AG08395 (cell line): ENCODE measurements around the gene PRKCQ.

Experiments
- DNase-seq: peaks from one replicate; pipeline ENCODE4 v3.0.0; 2012; ENCODE audit warnings: mixed read lengths, low spot score

The PRKCQ gene

DNA sequence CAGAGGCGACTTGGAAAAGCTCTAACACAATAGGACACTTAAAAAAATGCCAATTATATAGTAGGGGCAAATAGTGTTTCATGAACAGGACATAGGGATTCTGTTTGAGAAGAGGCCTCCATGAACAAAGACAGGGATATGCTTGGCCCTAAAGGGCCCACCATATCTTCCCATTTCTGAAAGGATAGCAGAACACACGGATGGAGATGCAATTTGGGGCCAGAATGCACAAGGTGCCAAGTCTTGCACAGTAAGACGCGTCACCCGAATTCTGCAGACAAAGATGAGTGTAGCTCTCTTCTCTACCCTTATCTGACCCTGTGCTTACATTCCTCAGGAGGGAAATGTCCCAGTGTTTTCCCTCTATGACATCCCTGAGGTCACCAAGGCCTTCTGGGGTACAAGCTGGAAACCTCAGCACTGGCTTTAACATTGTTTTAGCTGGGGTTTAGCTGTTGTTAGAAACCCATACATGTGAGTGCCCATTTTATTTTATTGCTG is 12.8 kb downstream of the PRKCQ start:
- DNase-seq, result no peak

- no peak for DNase-seq
These were observed 14.5 kb downstream of the PRKCQ start for GRCh38 chr10:6565588-6565987.

GRCh38 chr10:6564367-6564766 is 15.7 kb downstream of the PRKCQ start:
- no peak for DNase-seq

DNA sequence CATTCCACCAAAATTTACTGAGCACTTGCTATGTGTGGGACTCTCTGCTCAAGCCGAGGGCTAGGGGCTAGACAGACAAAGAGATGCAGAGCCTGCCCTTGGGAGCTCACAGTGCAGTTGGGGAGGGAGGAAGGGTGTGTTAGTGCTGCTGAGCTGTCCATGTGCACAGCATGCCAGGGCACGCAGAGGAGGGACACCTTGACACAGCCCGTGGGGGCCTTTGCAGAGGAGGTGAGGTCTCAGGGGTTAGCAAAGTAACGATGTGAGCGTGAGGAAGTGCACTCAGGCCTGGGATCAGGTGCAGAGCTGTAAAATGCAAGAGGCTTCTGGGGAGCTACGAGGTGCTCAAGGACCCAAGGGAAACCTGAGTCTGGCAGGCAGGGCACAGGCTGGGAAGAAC is 16.3 kb downstream of the PRKCQ start:
- no peak for DNase-seq

DNA sequence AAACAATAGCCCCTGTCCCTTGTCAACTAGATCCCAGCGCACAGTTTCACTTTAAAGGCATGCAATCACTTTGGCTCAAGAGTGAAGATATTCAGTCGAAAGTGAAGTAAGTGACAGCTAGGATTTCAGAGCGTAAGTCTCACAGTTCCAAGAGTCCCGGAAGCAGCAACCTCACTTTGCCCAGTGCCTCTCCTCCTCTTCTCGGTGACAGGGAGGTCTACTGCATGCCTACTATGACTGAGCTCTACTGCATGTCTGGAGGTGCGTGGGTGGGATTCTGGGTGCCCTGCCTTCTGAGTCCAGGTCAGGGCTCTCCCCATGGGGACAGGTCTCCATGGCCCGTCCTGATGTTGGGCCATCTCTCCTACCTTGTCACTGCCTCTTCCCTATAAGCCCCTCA is 17.0 kb downstream of the PRKCQ start:
- DNase-seq, result no peak

- DNase-seq, result no peak
These were observed 17.9 kb downstream of the PRKCQ start for GRCh38 chr10:6562221-6562620.

DNA sequence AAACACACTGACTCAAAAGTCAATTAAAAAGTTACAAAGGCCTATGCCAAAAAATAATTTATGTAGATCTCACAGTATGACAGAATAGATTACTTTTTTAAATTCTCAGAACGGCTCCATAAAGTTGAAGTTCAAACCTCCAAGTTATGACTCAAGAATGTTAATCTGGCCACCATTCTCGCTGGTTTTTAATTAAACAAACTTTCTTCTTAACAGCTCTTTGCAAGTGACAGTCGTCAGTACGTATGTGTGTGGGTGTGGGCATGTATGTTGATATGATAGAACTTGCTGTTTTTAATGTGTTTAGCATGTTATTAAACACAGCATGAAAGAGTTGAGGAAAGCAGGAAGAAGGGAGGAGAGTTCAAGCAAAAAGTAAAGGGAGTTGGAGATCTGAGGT is 18.5 kb downstream of the PRKCQ start:
- no peak for DNase-seq

DNA sequence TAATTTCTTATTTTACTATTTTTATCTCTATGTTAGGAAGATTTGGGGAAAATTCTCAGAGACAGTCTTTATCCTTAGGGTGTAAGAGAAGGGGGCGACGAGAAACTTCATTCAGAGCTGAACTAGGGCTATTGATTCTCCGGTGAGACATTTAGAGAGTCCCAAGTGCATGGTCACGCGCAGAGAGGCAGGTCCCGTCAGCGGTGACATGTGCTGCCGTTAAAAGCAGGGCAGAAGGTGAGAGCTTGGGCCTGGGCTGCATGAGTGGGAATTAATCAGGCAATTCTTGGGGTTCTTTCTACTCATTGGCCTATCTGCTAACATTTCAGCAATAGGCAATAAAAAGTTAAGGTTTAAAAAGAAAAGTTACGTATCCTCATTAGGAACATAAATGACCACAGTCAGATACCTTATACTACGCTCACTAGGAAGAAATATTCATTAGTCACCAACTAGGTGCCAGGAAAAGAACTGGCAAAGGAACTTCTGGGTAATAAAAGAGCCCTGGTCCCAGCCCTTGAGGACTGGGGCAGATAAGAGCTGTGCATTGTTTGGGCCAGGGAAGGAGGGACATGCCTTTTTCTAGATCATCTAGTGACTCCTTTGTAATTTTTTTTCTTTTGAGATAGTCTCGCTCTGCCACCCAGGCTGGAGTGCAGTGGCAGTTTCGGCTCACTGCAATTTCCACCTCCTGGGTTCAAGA is 21.2 kb downstream of the PRKCQ start:
- DNase-seq, result no peak

GRCh38 chr10:6558272-6558671 is 21.8 kb downstream of the PRKCQ start:
- DNase-seq, result no peak

GRCh38 chr10:6553937-6554336 is 26.1 kb downstream of the PRKCQ start:
- no peak for DNase-seq

- DNase-seq, result no peak
These were observed 36.6 kb downstream of the PRKCQ start for GRCh38 chr10:6543431-6544005.

DNA sequence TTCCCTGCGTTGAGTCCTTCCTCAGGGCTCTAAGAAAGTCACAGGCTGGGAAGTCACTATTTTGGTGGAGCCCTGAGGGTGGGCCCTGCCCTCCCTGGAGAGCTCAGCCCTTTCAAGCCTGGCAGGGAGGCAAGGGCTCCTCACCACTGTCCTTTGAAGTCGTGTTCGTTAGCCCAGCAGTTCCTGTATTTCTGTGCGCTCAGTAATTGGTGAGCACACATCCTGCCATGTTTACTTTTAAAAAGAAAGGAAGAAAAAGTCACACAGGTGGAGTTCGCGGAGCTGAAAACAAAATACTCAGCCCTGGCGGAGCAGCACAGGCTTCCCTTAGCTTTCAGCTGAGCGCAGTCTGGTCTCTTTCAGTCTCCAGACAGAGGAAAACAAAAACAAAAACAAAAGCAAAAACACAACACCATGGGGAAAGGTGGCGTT is 37.1 kb downstream of the PRKCQ start:
- no peak for DNase-seq

DNA sequence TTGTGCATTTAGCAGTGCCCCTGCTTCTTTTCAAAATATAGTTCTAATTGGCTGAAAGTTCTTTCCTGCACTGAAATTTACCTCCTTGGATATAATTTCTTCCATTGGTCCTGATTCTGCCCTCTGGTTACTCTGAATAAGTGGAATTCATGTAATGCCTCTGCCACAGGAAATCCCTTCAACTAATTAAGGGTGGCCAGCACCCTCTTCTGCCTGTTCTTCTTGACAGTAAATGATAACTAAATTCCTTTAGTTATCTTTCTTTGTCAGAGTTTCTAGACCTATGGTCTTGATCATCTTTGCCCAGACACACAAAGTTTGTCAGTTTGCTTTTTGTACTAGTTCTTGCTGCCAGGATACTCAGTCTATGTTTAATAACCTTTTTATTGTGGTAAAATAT is 40.2 kb downstream of the PRKCQ start:
- DNase-seq, result no peak

DNA sequence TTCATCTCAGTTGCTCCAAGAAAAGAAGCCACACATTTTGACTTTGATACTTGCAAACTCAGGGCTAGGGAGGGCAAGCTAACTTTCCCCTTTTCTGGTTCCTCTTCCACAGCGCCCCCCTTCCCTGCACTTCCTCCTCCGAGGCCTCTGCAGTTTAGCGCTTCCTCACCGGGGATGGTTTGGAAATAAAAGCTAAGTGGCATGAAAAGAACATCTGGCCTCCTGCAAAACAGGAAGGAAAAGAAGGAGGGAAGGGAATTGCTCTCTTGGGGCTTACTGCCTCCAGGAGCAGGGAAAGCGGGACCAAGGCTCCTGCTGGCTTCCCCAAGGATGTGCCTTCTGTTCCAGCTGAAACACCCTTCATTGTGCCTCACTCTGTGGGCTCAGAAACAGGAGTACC is 42.3 kb downstream of the PRKCQ start:
- no peak for DNase-seq

DNA sequence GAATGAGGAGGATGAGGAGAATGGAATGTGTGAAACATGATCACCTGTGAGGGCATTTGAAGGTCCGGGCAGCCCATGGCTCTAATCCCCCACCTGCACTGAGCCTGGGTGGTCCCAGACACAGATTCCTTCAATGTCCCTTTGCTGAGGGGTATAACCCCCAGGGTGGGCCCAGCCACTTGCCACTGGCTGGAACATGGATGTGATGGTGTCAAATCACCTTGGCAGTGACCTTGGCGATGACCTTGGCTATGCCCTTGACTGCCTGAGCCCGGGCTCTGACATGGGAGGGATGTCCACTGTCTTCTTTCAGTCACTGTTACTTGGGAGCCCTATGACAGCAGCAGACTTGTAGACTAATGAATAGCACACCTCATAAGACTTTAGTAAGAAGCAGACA is 44.0 kb downstream of the PRKCQ start:
- DNase-seq, result no peak

- no peak for DNase-seq
These were observed 44.8 kb downstream of the PRKCQ start for GRCh38 chr10:6535156-6535764.

DNA sequence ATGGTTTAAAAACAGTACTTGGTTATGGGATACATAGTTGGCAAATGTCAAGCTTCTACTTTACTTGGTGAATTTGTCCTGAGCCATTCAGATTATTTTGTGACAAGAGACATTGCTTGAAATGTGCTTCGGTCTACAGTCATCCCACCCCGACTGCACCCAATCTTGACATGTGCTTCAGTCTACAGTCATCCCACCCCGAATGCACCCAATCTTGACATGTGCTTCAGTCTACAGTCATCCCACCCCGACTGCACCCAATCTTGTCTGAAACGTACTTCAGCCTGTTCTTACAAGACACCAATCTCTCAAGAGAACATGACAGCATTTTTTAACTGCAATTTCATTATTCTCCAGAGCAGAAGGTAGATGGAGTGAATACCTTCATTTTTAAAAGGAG is 47.8 kb downstream of the PRKCQ start:
- DNase-seq, result no peak

- DNase-seq, result no peak
These were observed 49.1 kb downstream of the PRKCQ start for GRCh38 chr10:6530966-6531365.

DNA sequence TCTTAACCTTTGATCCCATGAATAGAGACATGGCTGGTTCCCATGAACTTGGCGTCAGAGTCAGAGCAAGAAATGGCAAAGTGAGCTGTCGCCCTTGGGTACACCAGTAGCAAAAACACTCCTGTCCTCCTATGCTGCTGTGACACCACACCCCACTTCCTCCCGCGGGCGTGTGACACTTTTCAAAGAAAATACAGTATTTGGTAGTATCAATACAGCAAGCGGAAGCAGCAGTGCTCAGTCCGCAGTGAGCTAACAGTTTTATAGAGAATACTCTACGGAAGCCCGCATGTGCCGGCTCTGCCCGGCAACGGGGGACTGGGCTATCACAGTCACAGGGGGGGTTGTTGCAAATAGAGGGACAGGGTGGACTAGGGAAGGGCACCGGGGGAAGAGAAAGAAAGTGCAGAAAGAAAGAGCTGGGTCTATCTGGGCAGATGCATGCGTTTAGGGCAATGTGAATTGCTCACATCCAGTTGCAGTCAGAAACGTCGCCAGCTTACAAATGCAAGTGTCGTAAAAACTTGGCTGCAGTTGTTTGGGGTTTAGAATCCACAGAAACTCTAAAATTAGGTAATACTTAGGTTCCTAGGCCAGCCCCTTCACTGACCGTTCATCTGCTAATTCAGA is 49.8 kb downstream of the PRKCQ start:
- no peak for DNase-seq

DNA sequence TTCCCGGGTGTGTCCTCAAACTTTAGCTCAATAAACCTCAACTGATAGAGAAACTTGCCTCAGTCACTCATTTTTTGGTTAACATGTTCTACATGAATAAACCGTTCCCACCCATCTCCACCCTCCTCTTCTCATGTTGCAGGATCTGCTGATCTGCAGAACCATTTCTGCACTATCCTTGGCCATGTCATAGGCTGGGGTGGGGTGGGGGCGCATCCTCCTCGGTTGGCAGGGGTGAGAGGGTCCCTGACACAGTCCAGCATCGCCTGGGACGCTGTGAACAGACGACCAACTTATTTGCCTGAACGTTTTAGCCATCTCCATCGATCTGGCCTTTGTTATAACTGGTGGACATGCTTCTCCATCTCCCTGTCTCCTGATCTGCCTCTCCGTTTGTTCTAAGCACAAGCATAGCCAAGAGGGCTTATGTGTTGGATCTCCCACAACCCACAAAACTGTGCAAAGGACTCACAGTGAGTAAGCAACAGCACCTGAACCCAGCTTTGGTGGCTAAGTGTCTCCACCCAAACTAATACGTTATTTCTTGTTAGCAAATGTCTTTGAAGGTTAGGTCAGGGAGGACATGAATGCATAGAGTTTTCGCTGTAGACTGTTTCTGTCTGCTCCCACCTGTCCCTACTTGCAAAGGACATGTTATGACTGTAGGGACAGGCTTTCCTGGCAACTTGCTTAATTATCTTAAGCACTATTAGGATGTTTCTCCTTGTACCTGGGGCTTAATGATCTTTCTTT is 51.7 kb downstream of the PRKCQ start:
- no peak for DNase-seq

DNA sequence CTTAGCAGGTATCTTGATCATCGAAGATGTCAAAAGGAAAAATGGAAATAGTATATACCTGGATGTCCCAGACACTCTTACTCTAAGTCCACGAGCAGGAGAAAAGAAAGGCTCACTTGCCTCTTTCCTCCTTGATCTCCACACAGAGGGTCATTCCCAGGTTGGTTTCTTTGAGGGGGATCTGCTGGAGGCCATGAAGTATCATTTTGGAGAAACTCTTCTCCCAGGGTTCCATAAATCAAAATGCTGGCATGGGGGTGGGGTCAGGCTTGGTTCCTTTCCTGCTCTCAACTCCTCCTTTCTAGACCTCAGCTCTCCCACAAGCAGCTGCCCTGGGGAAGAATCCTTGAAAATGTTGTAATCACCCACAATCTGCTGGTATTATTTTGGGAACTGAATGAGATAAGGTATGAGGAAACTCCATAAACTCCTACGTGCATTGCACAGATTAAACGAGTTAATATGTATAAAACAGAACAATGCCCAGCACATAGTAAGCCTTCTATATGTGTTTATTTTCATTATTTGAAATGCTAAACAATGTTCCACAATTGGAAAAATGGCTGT is 54.4 kb downstream of the PRKCQ start:
- DNase-seq, result no peak

- DNase-seq, result no peak
These were observed 57.8 kb downstream of the PRKCQ start for GRCh38 chr10:6522230-6522629.
